ENCODE data around the gene HYCC1. TPM values are rescaled to one million over a fixed set of nuclear protein-coding genes. Genes with fewer than 3 reads are reported as not detected.

HYCC1 gene
- total and polyA plus RNA-seq, 9 donors: 8.3 to 27.4 (median 24.2) TPM

- TF ChIP-seq EP300 (IDR thresholded peaks at IDR 0.05) (no peak), POLR2A (IDR thresholded peaks at IDR 0.05) (no peak), CTCF (IDR thresholded peaks at IDR 0.05) (no peak)
- H3K36me3 ChIP-seq: no peaks in the 10 kb centered on the region
- no peak for DNase-seq
- H3K27ac ChIP-seq: no peak overlapping the region
- 25 to 39% (median 37%) methylated on average over 3 of the region's 3 CpGs for WGBS, 3 donors
- no peak overlapping the region for H3K4me3 ChIP-seq
- intact Hi-C loops (cut with DNase I): loop anchor here in 2 of 4 donors (10.0 kb wide), 1 partner anchor 163 kb away; no protein-coding TSS in a partner anchor
- no peaks in the 10 kb centered on the region for H3K27me3 ChIP-seq
- H3K9me3 ChIP-seq: no peaks in the 10 kb centered on the region
- peaks cover 1% of the 10 kb centered on the region for H3K4me1 ChIP-seq (ENCODE audit: insufficient read depth)
These were observed 3.4 kb upstream of the HYCC1 start for GRCh38 chr7:23017309-23017708.

GRCh38 chr7:23016345-23017253 is 2.7 kb upstream of the HYCC1 start:
- TF ChIP-seq EP300 (IDR thresholded peaks at IDR 0.05) (no peak), CTCF (IDR thresholded peaks at IDR 0.05) (no peak), POLR2A (IDR thresholded peaks at IDR 0.05) (no peak)
- H3K4me3 ChIP-seq: no peak overlapping the region
- no peaks in the 10 kb centered on the region for H3K27me3 ChIP-seq
- H3K9me3 ChIP-seq: no peaks in the 10 kb centered on the region
- H3K36me3 ChIP-seq: no peaks in the 10 kb centered on the region
- H3K27ac ChIP-seq: no peak overlapping the region
- peaks cover 1% of the 10 kb centered on the region for H3K4me1 ChIP-seq (ENCODE audit: insufficient read depth)
- DNase-seq: no peak
- intact Hi-C loops (cut with DNase I): loop anchor here in 2 of 4 donors (10.0 kb wide), 1 partner anchor 162 kb away; no protein-coding TSS in a partner anchor
- 83 to 89% (median 84%) methylated on average over 9 of the region's 9 CpGs for WGBS, 3 donors

GRCh38 chr7:23014681-23015080 is 751 bp upstream of the HYCC1 start:
- Histone ChIP-seq H3K27me3 (no peaks in the 10 kb centered on the region), H3K4me1 (ENCODE audit: insufficient read depth) (peaks cover 1% of the 10 kb centered on the region), H3K4me3 (peak overlapping the region; percentile 16), H3K9me3 (no peaks in the 10 kb centered on the region), H3K27ac (no peak overlapping the region), H3K36me3 (no peaks in the 10 kb centered on the region)
- 15 to 33% (median 25%) methylated on average over 2 of the region's 2 CpGs for whole genome bisulfite sequencing, 3 donors
- no peak for DNase-seq
- TF ChIP-seq EP300 (IDR thresholded peaks at IDR 0.05): no peak
- no peak for TF ChIP-seq POLR2A (IDR thresholded peaks at IDR 0.05)
- intact Hi-C loops (cut with DNase I): loop anchor here in 2 of 4 donors (10.0 kb wide), 1 partner anchor 160 kb away; no protein-coding TSS in a partner anchor

- Histone ChIP-seq H3K4me1 (ENCODE audit: insufficient read depth) (peaks cover 1% of the 10 kb centered on the region), H3K9me3 (no peaks in the 10 kb centered on the region), H3K27me3 (no peaks in the 10 kb centered on the region), H3K36me3 (no peaks in the 10 kb centered on the region), H3K27ac (peak overlapping the region; percentile 5 to 35), H3K4me3 (peak overlapping the region; percentile 62)
- TF ChIP-seq POLR2A (IDR thresholded peaks at IDR 0.05) (no peak), EP300 (IDR thresholded peaks at IDR 0.05) (no peak), CTCF (IDR thresholded peaks at IDR 0.05) (no peak)
- WGBS, 3 donors: 0 to 2% (median 1%) methylated on average over 34 to 52 of the region's 52 CpGs
- intact Hi-C loops (cut with DNase I): loop anchor here in 2 of 4 donors (10.0 kb wide), 1 partner anchor 158 kb away; no protein-coding TSS in a partner anchor
- DNase-seq: peak; percentile 11 to 51 (median 36)
These were observed 819 bp downstream of the HYCC1 start for GRCh38 chr7:23012908-23013714.
